ENCODE measurements around the gene GPR108.

GRCh38 chr19:6708346-6708745, 29.0 kb downstream of the GPR108 start:
- TF ChIP-seq CEBPB (IDR thresholded peaks at IDR 0.05) = no peak
- TF ChIP-seq EP300 (IDR thresholded peaks at IDR 0.05; ENCODE audit: borderline replicate concordance) = no peak
- TF ChIP-seq, protein P1, sequence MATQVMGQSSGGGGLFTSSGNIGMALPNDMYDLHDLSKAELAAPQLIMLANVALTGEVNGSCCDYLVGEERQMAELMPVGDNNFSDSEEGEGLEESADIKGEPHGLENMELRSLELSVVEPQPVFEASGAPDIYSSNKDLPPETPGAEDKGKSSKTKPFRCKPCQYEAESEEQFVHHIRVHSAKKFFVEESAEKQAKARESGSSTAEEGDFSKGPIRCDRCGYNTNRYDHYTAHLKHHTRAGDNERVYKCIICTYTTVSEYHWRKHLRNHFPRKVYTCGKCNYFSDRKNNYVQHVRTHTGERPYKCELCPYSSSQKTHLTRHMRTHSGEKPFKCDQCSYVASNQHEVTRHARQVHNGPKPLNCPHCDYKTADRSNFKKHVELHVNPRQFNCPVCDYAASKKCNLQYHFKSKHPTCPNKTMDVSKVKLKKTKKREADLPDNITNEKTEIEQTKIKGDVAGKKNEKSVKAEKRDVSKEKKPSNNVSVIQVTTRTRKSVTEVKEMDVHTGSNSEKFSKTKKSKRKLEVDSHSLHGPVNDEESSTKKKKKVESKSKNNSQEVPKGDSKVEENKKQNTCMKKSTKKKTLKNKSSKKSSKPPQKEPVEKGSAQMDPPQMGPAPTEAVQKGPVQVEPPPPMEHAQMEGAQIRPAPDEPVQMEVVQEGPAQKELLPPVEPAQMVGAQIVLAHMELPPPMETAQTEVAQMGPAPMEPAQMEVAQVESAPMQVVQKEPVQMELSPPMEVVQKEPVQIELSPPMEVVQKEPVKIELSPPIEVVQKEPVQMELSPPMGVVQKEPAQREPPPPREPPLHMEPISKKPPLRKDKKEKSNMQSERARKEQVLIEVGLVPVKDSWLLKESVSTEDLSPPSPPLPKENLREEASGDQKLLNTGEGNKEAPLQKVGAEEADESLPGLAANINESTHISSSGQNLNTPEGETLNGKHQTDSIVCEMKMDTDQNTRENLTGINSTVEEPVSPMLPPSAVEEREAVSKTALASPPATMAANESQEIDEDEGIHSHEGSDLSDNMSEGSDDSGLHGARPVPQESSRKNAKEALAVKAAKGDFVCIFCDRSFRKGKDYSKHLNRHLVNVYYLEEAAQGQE (IDR thresholded peaks at IDR 0.05; ENCODE audit: low read depth) = no peak
- TF ChIP-seq TAF1 (IDR thresholded peaks at IDR 0.05; ENCODE audit: low read depth) = no peak
- no peak for TF ChIP-seq EGR1 (IDR thresholded peaks at IDR 0.05)
- TF ChIP-seq TEAD4 (IDR thresholded peaks at IDR 0.05) = no peak
- TF ChIP-seq TCF12 (IDR thresholded peaks at IDR 0.05; ENCODE audit: low read depth) = no peak
